Activated CD4-positive, alpha-beta T cell treated with anti-CD3 and anti-CD28 coated beads, Interleukin-2, amount 10 ng/mL, durations not matched to agents 7 days and 5 days (primary cell): Measurements from ENCODE around the gene RAD1. TPM values are rescaled to one million over a fixed set of nuclear protein-coding genes. Genes with fewer than 3 reads are reported as not detected.

ENCODE experiments used
- CTCF ChIA-PET: fragments of 350-600 bp; sonication (Branson Sonifier 250); formaldehyde crosslinking; loops from one replicate; lab custom pipeline; 2021; ENCODE audit warnings: antibody characterized with exemption; lab: Charles Lee
- POLR2A ChIA-PET: fragments of 350-600 bp; sonication (Branson Sonifier 250); formaldehyde crosslinking; loops from one replicate; lab custom pipeline; 2021; ENCODE audit warnings: antibody characterized with exemption; lab: Charles Lee
- DNase-seq: peaks from one replicate; pipeline ENCODE4 v3.0.0-alpha.2; 2020
- H3K27ac Mint-ChIP-seq: one replicate; pipeline ENCODE4 v1.8.0; 2021; ENCODE audit warnings: mild to moderate bottlenecking, moderate library complexity, mixed read lengths
- H3K27me3 Mint-ChIP-seq: one replicate; pipeline ENCODE4 v1.8.0; 2021; ENCODE audit warnings: mixed read lengths
- H3K36me3 Mint-ChIP-seq: one replicate; pipeline ENCODE4 v1.8.0; 2021; ENCODE audit warnings: low read depth, mixed read lengths
- H3K4me1 Mint-ChIP-seq: one replicate; pipeline ENCODE4 v1.8.0; 2021; ENCODE audit warnings: mixed read lengths
- H3K4me3 Mint-ChIP-seq: one replicate; pipeline ENCODE4 v1.8.0; 2021; ENCODE audit warnings: mild to moderate bottlenecking, moderate library complexity, mixed read lengths
- H3K9me3 Mint-ChIP-seq: one replicate; pipeline ENCODE4 v1.8.0; 2021; ENCODE audit warnings: mixed read lengths
- total RNA-seq, 2 experiments: library from RNA; stranded (reverse); gene quantifications; one replicate each; pipeline ENCODE4 v1.2.3, GENCODE V29; 2021

The RAD1 gene
- total RNA-seq, 2 experiments from 2014 or later: 25.6 to 26.5 TPM

DNA sequence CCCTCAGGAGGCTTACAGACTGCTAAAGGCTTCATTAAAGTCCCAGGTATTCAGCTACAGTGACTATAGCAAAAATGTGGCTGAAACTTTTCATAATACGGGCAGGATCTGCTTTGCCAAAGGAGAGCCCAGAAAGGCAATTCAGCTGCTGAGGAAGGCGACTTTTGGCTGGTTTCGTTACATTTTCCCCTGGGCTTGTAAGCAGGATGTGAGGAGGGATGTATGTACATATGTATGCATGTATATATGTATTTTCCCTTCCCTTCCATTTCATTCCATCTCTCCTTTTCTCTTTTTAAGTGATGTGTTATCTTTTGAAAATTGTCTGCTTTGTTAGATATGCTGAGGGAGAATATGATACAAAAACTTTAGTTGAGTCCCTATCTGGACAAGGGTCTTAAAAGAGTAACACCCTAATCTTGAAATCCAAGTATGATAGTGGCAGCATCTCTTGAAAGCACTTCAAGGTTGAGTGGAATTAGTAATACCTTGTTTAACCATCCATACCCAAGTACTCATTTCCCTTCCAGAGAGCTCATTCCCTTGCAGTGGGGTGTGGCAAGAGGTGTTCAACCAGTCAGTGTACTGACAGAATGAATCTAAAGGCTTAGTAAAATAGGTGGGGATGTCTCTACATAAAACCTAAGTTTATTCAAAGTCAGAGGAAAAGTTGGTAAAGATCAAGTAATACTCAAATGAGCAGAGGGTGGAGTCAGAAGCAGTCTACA is 28.7 kb downstream of the RAD1 start:
- no peak overlapping the region for H3K27ac Mint-ChIP-seq
- H3K36me3 Mint-ChIP-seq: no peaks in the 10 kb centered on the region
- no peaks in the 10 kb centered on the region for H3K4me1 Mint-ChIP-seq
- POLR2A ChIA-PET: no interaction called here
- H3K27me3 Mint-ChIP-seq: peaks cover 2% of the 10 kb centered on the region
- DNase-seq: no peak
- CTCF ChIA-PET: interaction anchor here (0.6 to 1.0 kb wide), 3 partner anchors 160 to 389 kb away, joined by 3 to 6 read pairs (median 3); no protein-coding TSS in a partner anchor
- H3K9me3 Mint-ChIP-seq: no peaks in the 10 kb centered on the region
- no peak overlapping the region for H3K4me3 Mint-ChIP-seq

- no peak for DNase-seq
- Mint-ChIP-seq H3K36me3 (no peaks in the 10 kb centered on the region), H3K4me3 (no peak overlapping the region), H3K27ac (no peak overlapping the region), H3K9me3 (no peaks in the 10 kb centered on the region), H3K4me1 (no peaks in the 10 kb centered on the region), H3K27me3 (peaks cover 3% of the 10 kb centered on the region)
- CTCF ChIA-PET: no interaction called here
- POLR2A ChIA-PET: interaction anchor here (0.6 kb wide), 1 partner anchor 155 kb away, joined by 3 read pairs; no protein-coding TSS in a partner anchor
These were observed 34.1 kb downstream of the RAD1 start for GRCh38 chr5:34881246-34881645.

GRCh38 chr5:34876275-34876674 is 39.0 kb downstream of the RAD1 start:
- H3K27ac Mint-ChIP-seq: no peak overlapping the region
- no peaks in the 10 kb centered on the region for H3K36me3 Mint-ChIP-seq
- no peak overlapping the region for H3K4me3 Mint-ChIP-seq
- H3K9me3 Mint-ChIP-seq: peaks cover 4% of the 10 kb centered on the region
- DNase-seq: no peak
- peaks cover 7% of the 10 kb centered on the region for H3K27me3 Mint-ChIP-seq
- no peaks in the 10 kb centered on the region for H3K4me1 Mint-ChIP-seq
- CTCF ChIA-PET: no interaction called here
- POLR2A ChIA-PET: no interaction called here

GRCh38 chr5:34870382-34870781 is 44.9 kb downstream of the RAD1 start:
- peaks cover under 1% of the 10 kb centered on the region for H3K27me3 Mint-ChIP-seq
- POLR2A ChIA-PET: no interaction called here
- no peaks in the 10 kb centered on the region for H3K9me3 Mint-ChIP-seq
- no peak overlapping the region for H3K4me3 Mint-ChIP-seq
- no peak for DNase-seq
- no peaks in the 10 kb centered on the region for H3K4me1 Mint-ChIP-seq
- no peaks in the 10 kb centered on the region for H3K36me3 Mint-ChIP-seq
- H3K27ac Mint-ChIP-seq: no peak overlapping the region
- CTCF ChIA-PET: no interaction called here

- DNase-seq: no peak
- CTCF ChIA-PET: interaction anchor here (1.3 kb wide), 1 partner anchor 16 kb away, joined by 3 read pairs; no protein-coding TSS in a partner anchor
- Mint-ChIP-seq H3K4me3 (no peak overlapping the region), H3K9me3 (no peaks in the 10 kb centered on the region), H3K36me3 (no peaks in the 10 kb centered on the region), H3K4me1 (no peaks in the 10 kb centered on the region), H3K27ac (no peak overlapping the region), H3K27me3 (no peaks in the 10 kb centered on the region)
- POLR2A ChIA-PET: no interaction called here
These were observed 46.0 kb downstream of the RAD1 start for GRCh38 chr5:34869256-34869655.

- Mint-ChIP-seq H3K4me1 (no peaks in the 10 kb centered on the region), H3K9me3 (no peaks in the 10 kb centered on the region), H3K4me3 (no peak overlapping the region), H3K27ac (no peak overlapping the region), H3K27me3 (no peaks in the 10 kb centered on the region), H3K36me3 (no peaks in the 10 kb centered on the region)
- no peak for DNase-seq
- ChIA-PET POLR2A (no interaction called here), CTCF (interaction anchor here (1.1 to 1.3 kb wide), 2 partner anchors 16 to 320 kb away, joined by 3 read pairs; no protein-coding TSS in a partner anchor)
These were observed 46.5 kb downstream of the RAD1 start for GRCh38 chr5:34868791-34869190.

DNA sequence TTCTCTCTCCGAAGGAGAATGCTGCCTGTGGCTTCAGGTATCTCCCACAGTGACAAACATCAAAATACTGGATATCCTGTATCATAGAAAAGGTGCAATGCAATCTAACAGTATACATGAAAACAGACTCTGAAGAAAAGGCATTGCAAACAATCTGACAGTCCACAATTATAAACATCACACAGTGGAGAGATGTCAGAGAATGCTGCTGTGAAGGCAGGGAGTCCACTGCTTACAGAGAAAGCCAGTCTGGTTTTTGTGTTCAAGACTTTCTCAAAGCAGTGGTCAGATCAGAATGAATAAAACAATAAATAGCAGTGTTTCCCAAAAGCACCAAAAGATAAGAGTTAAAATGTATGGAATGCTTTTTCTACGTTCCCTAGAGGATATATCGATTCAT is 47.6 kb downstream of the RAD1 start:
- Mint-ChIP-seq H3K36me3 (no peaks in the 10 kb centered on the region), H3K4me3 (no peak overlapping the region), H3K27me3 (no peaks in the 10 kb centered on the region), H3K9me3 (no peaks in the 10 kb centered on the region), H3K27ac (no peak overlapping the region), H3K4me1 (no peaks in the 10 kb centered on the region)
- no peak for DNase-seq
- POLR2A ChIA-PET: no interaction called here
- CTCF ChIA-PET: interaction anchor here (1.1 kb wide), 1 partner anchor 319 kb away, joined by 3 read pairs; no protein-coding TSS in a partner anchor

GRCh38 chr5:34866989-34867471 is 48.3 kb downstream of the RAD1 start:
- DNase-seq: no peak
- no peak overlapping the region for H3K4me3 Mint-ChIP-seq
- H3K27me3 Mint-ChIP-seq: no peaks in the 10 kb centered on the region
- H3K4me1 Mint-ChIP-seq: no peaks in the 10 kb centered on the region
- no peak overlapping the region for H3K27ac Mint-ChIP-seq
- CTCF ChIA-PET: no interaction called here
- H3K9me3 Mint-ChIP-seq: no peaks in the 10 kb centered on the region
- POLR2A ChIA-PET: no interaction called here
- no peaks in the 10 kb centered on the region for H3K36me3 Mint-ChIP-seq

DNA sequence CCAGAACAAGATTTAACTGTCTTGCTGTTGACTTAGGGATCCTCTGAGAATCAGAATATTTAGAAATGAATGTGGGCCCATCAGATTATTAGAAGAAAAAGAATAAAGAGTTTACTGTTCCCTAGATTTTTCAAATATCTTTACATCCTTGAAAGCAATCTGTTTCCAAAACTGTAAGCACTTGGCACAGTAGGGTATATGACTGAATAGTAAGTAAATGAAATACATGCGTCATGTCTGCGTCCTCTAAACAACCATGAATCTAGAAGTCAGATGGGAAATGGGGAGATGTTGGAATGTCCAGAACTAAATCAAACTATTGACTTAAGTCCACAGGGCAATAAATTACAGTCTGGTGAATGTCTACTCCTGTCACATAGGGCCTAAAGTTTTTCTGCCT is 50.2 kb downstream of the RAD1 start:
- POLR2A ChIA-PET: no interaction called here
- H3K4me3 Mint-ChIP-seq: no peak overlapping the region
- no peaks in the 10 kb centered on the region for H3K4me1 Mint-ChIP-seq
- H3K27me3 Mint-ChIP-seq: no peaks in the 10 kb centered on the region
- CTCF ChIA-PET: no interaction called here
- no peak overlapping the region for H3K27ac Mint-ChIP-seq
- no peak for DNase-seq
- no peaks in the 10 kb centered on the region for H3K36me3 Mint-ChIP-seq
- H3K9me3 Mint-ChIP-seq: no peaks in the 10 kb centered on the region

DNA sequence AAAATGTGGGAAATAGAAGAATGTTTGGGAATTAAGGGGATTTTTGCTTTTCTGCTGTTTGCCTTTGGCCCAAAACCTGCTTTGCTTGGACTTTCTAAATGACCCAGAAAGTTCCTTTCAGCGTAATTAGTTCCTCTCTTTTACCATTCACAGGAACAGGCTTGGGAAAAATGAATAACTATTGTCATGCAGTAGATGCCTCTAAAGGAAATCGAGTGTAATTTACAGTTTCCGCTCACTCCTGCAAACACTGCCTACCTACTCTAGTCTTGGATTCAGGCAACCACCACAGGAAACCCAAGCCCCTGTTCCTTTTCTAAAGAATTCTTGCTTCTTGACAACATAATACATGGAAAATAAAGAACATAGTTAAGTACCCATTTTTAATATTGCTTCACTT is 51.4 kb downstream of the RAD1 start:
- Mint-ChIP-seq H3K27me3 (no peaks in the 10 kb centered on the region), H3K4me1 (no peaks in the 10 kb centered on the region), H3K4me3 (no peak overlapping the region), H3K9me3 (no peaks in the 10 kb centered on the region), H3K27ac (no peak overlapping the region), H3K36me3 (no peaks in the 10 kb centered on the region)
- ChIA-PET POLR2A (no interaction called here), CTCF (no interaction called here)
- no peak for DNase-seq

DNA sequence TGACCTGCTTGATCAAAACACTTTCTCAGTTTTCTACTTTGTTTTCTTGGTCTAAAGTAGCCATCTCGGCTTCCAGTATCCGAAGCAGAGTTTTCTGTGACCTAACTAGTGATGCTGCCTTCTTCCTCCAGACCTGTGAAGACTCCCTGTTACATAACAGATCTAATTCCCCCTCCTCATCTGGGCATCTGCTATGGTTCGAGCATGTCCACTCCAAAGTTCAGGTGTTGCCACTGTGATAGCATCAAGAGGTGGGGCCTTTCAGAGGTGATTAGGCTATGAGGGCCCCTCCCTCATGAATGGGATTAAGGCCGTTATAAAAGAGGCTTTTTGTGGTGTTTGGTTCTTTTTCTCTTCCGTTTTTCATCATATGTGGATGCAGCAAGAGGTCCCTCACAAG is 56.1 kb downstream of the RAD1 start:
- CTCF ChIA-PET: no interaction called here
- Mint-ChIP-seq H3K4me1 (no peaks in the 10 kb centered on the region), H3K4me3 (no peak overlapping the region), H3K36me3 (no peaks in the 10 kb centered on the region), H3K27me3 (peaks cover 1% of the 10 kb centered on the region), H3K9me3 (no peaks in the 10 kb centered on the region), H3K27ac (no peak overlapping the region)
- POLR2A ChIA-PET: no interaction called here
- DNase-seq: no peak

GRCh38 chr5:34858790-34859189 is 56.5 kb downstream of the RAD1 start:
- no peaks in the 10 kb centered on the region for H3K4me1 Mint-ChIP-seq
- peaks cover 1% of the 10 kb centered on the region for H3K27me3 Mint-ChIP-seq
- ChIA-PET CTCF (no interaction called here), POLR2A (no interaction called here)
- DNase-seq: no peak
- no peak overlapping the region for H3K4me3 Mint-ChIP-seq
- no peaks in the 10 kb centered on the region for H3K9me3 Mint-ChIP-seq
- H3K27ac Mint-ChIP-seq: no peak overlapping the region
- no peaks in the 10 kb centered on the region for H3K36me3 Mint-ChIP-seq

- DNase-seq: no peak
- Mint-ChIP-seq H3K27ac (no peak overlapping the region), H3K9me3 (no peaks in the 10 kb centered on the region), H3K4me3 (no peak overlapping the region), H3K36me3 (no peaks in the 10 kb centered on the region), H3K4me1 (no peaks in the 10 kb centered on the region), H3K27me3 (peaks cover 1% of the 10 kb centered on the region)
- ChIA-PET POLR2A (no interaction called here), CTCF (no interaction called here)
These were observed 57.4 kb downstream of the RAD1 start for GRCh38 chr5:34857894-34858293.
